CD8-positive, alpha-beta memory T cell (primary cell): Measurements from ENCODE around the gene EYA3. TPM values are rescaled to one million over a fixed set of nuclear protein-coding genes. Genes with fewer than 3 reads are reported as not detected.

Experiments used
- CTCF ChIA-PET: fragments of 350-600 bp; sonication (Branson Sonifier 250); formaldehyde crosslinking; loops from one replicate; lab custom pipeline; 2021; ENCODE audit warnings: antibody characterized with exemption; lab: Charles Lee
- POLR2A ChIA-PET: fragments of 350-600 bp; sonication (Branson Sonifier 250); formaldehyde crosslinking; loops from one replicate; lab custom pipeline; 2021; ENCODE audit warnings: antibody characterized with exemption; lab: Charles Lee
- DNase-seq, 5 donors: peaks; one replicate each; pipeline versions ENCODE4 v3.0.0 to v3.0.0-alpha.2; 2020 to 2022; ENCODE audit warnings: mixed read lengths in 1 of 5
- H3K27ac ChIP-seq: one replicate; pipeline ENCODE4 v1.7.0; 2013; ENCODE audit warnings: low read depth, mild to moderate bottlenecking, low read length, moderate library complexity
- H3K27me3 ChIP-seq: 2 replicates; pipeline ENCODE4 v1.7.0; 2013; ENCODE audit warnings: low read length, mild to moderate bottlenecking; ENCODE audit not compliant: insufficient read depth, poor library complexity, severe bottlenecking
- H3K36me3 ChIP-seq: 2 replicates; pipeline ENCODE4 v1.7.0; 2013; ENCODE audit warnings: mild to moderate bottlenecking, low read length, moderate library complexity; ENCODE audit not compliant: insufficient read depth
- H3K4me1 ChIP-seq: 2 replicates; pipeline ENCODE4 v1.7.0; 2013; ENCODE audit warnings: mild to moderate bottlenecking, low read length, moderate library complexity; ENCODE audit not compliant: insufficient read depth
- H3K4me3 ChIP-seq: 2 replicates; pipeline ENCODE4 v1.7.0; 2013; ENCODE audit warnings: mild to moderate bottlenecking, low read length
- H3K9me3 ChIP-seq: 2 replicates; pipeline ENCODE4 v1.7.0; 2013; ENCODE audit warnings: mild to moderate bottlenecking, low read length
- H3K27ac Mint-ChIP-seq, 8 donors: one replicate each; pipeline ENCODE4 v1.8.0; 2020 to 2021; ENCODE audit warnings: mixed read lengths in 8 of 8, mild to moderate bottlenecking in 6 of 8, inconsistent platforms in 3 of 8, moderate library complexity in 3 of 8
- H3K27me3 Mint-ChIP-seq, 2 donors: one replicate each; pipeline ENCODE4 v1.8.0; 2020 to 2021; ENCODE audit warnings: mixed read lengths in 2 of 2, mild to moderate bottlenecking in 1 of 2, moderate library complexity in 1 of 2
- H3K36me3 Mint-ChIP-seq, 3 donors: one replicate each; pipeline ENCODE4 v1.8.0; 2020 to 2021; ENCODE audit warnings: mixed read lengths in 3 of 3, inconsistent platforms in 1 of 3, mild to moderate bottlenecking in 1 of 3
- H3K4me1 Mint-ChIP-seq, 3 donors: one replicate each; pipeline ENCODE4 v1.8.0; 2020 to 2021; ENCODE audit warnings: mixed read lengths in 3 of 3, inconsistent platforms in 1 of 3, mild to moderate bottlenecking in 1 of 3
- H3K4me3 Mint-ChIP-seq, 7 donors: one replicate each; pipeline ENCODE4 v1.8.0; 2020 to 2021; ENCODE audit warnings: mixed read lengths in 7 of 7, mild to moderate bottlenecking in 6 of 7, moderate library complexity in 4 of 7, inconsistent platforms in 2 of 7
- H3K9me3 Mint-ChIP-seq, 5 donors: one replicate each; pipeline ENCODE4 v1.8.0; 2020 to 2022; ENCODE audit warnings: mixed read lengths in 5 of 5, mild to moderate bottlenecking in 3 of 5, moderate library complexity in 2 of 5, inconsistent platforms in 1 of 5
- polyA plus RNA-seq: library from polyadenylated mRNA; unstranded; fragments of 300-500 nt; fragmentation: Illumina TruSeq; gene quantifications from one replicate; pipeline ENCODE4 v1.2.3, GENCODE V29; 2021
- total RNA-seq, 2 experiments: library from RNA; stranded (reverse); gene quantifications; one replicate each; pipeline ENCODE4 v1.2.3, GENCODE V29; 2021

Gene EYA3
- total and polyA plus RNA-seq, 3 experiments from 2014 or later: 6.0 to 34.6 (median 31.5) TPM

DNA sequence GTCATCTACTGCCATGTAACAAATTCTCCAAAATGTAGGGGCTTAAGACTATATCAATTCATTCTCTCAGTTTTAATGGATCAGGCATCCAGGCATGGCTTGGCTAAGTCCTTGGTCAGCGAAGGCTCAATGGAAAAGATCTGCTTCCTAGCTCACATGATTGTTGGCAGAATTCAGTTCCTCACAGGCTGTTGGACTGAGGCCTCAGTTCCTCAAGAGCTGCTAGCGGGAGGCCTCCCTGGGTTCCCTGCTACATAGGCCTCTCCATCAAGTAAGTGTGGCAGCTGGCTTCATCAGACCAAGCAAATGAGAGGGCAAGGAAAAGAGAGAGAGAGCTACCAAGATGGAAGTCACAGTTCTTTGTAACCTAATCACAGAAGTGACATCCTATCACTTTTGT, 19.6 kb upstream of the EYA3 start:
- DNase-seq: no peak
- no peaks in the 10 kb centered on the region for H3K36me3 Mint-ChIP-seq
- POLR2A ChIA-PET: interaction anchor here (0.6 kb wide), 1 partner anchor 894 kb away, joined by 5 read pairs; no protein-coding TSS in a partner anchor

DNA sequence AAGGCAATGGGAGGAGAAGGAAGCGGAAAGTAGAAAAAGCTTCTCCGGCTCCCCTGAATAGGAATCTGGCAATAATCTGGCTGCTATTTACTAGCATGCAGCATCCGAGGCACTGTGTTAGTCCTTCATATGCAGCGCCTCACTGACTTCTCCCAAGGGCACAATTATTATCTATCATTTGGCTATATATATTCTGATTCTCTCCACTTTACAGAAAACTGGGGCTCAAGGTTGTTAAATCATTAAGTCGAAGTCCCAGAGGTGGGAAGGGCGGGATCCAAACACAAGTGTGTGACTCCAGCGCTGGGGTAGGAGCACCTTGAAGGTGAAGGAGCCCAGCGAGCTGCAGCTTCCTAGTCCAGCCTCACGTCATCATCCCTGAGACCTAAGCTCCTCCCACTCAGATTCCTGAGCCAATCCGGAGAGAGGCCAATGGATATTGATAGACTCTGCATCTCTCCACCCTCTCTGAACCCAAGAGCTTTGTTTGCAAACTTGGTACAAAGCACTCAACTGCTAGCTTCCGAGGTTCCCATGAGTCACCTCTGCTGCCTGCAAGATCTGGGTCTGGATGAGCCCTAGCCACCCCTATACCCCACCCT, 16.6 kb upstream of the EYA3 start:
- Histone ChIP-seq H3K27me3 (no peaks in the 10 kb centered on the region), H3K4me1 (no peaks in the 10 kb centered on the region), H3K36me3 (no peaks in the 10 kb centered on the region), H3K4me3 (no peak overlapping the region), H3K27ac (peak overlapping the region; percentile 18), H3K9me3 (no peaks in the 10 kb centered on the region)
- Mint-ChIP-seq H3K9me3 (no peaks in the 10 kb centered on the region), H3K36me3 (no peaks in the 10 kb centered on the region), H3K4me3 (no peak overlapping the region), H3K4me1 (no peaks in the 10 kb centered on the region), H3K27me3 (peaks cover 0 to 4% of the 10 kb centered on the region in 2 donors), H3K27ac (no peak overlapping the region)
- CTCF ChIA-PET: interaction anchor here (1.1 kb wide), 1 partner anchor 14 kb away, joined by 3 read pairs; no protein-coding TSS in a partner anchor
- DNase-seq: no peak
- POLR2A ChIA-PET: no interaction called here

More for the DNA sequence above, 19.6 kb upstream of the EYA3 start:
- Histone ChIP-seq H3K9me3 (no peaks in the 10 kb centered on the region), H3K4me1 (no peaks in the 10 kb centered on the region), H3K36me3 (no peaks in the 10 kb centered on the region), H3K27me3 (no peaks in the 10 kb centered on the region), H3K27ac (no peak overlapping the region), H3K4me3 (no peak overlapping the region)
- CTCF ChIA-PET: interaction anchor here (1.3 to 3.5 kb wide), 2 partner anchors 11 to 17 kb away, joined by 4 to 11 read pairs; no protein-coding TSS in a partner anchor
- Mint-ChIP-seq H3K4me3 (no peak overlapping the region), H3K27ac (no peak overlapping the region), H3K4me1 (no peaks in the 10 kb centered on the region), H3K27me3 (no peaks in the 10 kb centered on the region), H3K9me3 (no peaks in the 10 kb centered on the region)

DNA sequence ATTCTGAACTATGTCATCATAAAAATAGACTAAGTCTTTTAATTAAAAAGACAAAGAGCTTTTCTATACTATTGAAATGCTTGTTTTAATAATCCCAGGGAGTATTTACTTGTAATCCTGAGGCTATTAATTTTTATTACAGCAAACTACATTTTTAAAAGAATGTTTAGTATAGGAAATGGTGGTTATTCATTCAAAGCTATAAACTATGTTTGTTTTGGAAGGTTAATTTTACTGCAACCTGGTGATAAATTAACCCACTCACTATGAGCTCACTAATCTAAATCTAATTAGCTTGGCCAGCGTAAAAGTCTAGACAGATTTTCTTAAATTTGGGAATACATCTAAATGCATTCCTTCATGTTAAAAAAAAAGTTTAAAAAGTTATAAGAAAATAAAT, 13.8 kb upstream of the EYA3 start:
- no peak overlapping the region for H3K4me3 Mint-ChIP-seq
- no peak overlapping the region for H3K27ac ChIP-seq
- H3K27ac Mint-ChIP-seq: no peak overlapping the region
- no peaks in the 10 kb centered on the region for H3K4me1 Mint-ChIP-seq
- H3K4me1 ChIP-seq: no peaks in the 10 kb centered on the region
- no peaks in the 10 kb centered on the region for H3K36me3 Mint-ChIP-seq
- ChIA-PET POLR2A (interaction anchor here (0.7 kb wide), 1 partner anchor 21 kb away, joined by 3 read pairs; no protein-coding TSS in a partner anchor), CTCF (no interaction called here)
- no peaks in the 10 kb centered on the region for H3K9me3 ChIP-seq
- DNase-seq: no peak
- H3K9me3 Mint-ChIP-seq: no peaks in the 10 kb centered on the region
- H3K27me3 ChIP-seq: no peaks in the 10 kb centered on the region
- H3K27me3 Mint-ChIP-seq: peaks cover 0 to 4% of the 10 kb centered on the region in 2 donors
- no peaks in the 10 kb centered on the region for H3K36me3 ChIP-seq
- no peak overlapping the region for H3K4me3 ChIP-seq

DNA sequence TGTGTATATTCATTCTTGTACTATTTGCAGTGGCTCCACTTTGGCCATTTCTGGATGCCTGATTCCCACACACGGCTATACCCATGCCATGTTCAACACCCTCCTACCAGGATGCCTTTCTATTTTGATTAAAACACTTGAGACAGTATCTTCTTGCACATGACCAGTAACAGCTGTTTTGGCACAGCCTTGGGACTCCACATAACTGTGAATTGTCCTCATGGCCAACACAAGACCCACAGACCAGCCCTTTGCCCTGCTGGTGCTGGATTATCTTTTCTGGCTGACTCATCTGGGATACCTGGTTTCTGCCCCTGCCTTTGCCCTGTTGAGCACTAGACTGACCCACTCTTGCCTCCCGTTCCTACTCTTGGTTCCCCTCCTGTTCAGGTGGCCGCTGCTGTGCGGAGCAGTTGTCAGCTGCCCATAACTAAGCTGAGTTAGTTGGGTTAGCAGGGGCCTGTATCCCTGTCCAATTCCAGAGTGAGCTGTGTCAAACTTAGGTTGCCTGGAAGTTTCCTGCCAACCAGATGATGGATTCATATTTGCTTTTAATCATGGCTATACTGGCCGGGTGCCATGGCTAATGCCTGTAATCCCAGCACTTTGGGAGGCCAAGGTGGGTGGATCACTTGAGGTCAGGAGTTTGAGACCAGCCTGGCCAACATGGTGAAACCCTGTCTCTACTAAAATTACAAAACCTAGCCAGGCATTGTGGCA, 10.8 kb upstream of the EYA3 start:
- Histone ChIP-seq H3K36me3 (no peaks in the 10 kb centered on the region), H3K27me3 (no peaks in the 10 kb centered on the region), H3K9me3 (no peaks in the 10 kb centered on the region), H3K4me1 (no peaks in the 10 kb centered on the region), H3K4me3 (no peak overlapping the region), H3K27ac (no peak overlapping the region)
- POLR2A ChIA-PET: no interaction called here
- no peak overlapping the region for H3K4me3 Mint-ChIP-seq
- CTCF ChIA-PET: no interaction called here
- no peak for DNase-seq
- H3K36me3 Mint-ChIP-seq: no peaks in the 10 kb centered on the region
- H3K27ac Mint-ChIP-seq: no peak overlapping the region
- peaks cover 0 to 2% (median 0%) of the 10 kb centered on the region in 5 donors for H3K9me3 Mint-ChIP-seq
- peaks cover 0 to 4% of the 10 kb centered on the region in 2 donors for H3K27me3 Mint-ChIP-seq
- no peaks in the 10 kb centered on the region for H3K4me1 Mint-ChIP-seq

DNA sequence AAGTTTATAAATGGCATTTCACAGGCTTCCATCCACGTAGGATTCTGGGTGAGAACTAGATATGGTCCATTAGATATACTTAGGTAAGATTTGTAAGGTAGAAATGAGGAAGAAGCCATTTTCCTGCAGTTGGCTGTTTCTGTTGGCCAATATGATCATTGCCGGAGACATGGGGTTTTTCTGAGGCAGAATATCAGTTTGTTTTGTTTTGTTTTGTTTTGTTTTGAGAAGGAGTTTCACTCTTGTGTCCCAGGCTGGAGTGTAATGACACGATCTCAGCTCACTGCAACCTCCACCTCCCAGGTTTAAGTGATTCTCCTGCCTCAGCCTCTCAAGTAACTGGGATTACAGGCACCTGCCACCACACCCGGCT, 8.7 kb upstream of the EYA3 start:
- Histone ChIP-seq H3K4me1 (no peaks in the 10 kb centered on the region), H3K36me3 (no peaks in the 10 kb centered on the region), H3K9me3 (no peaks in the 10 kb centered on the region), H3K4me3 (no peak overlapping the region), H3K27me3 (no peaks in the 10 kb centered on the region), H3K27ac (no peak overlapping the region)
- peaks cover 0 to 2% (median 0%) of the 10 kb centered on the region in 5 donors for H3K9me3 Mint-ChIP-seq
- no peaks in the 10 kb centered on the region for H3K36me3 Mint-ChIP-seq
- POLR2A ChIA-PET: no interaction called here
- CTCF ChIA-PET: no interaction called here
- H3K27ac Mint-ChIP-seq: no peak overlapping the region
- peaks cover 2 to 4% of the 10 kb centered on the region in 2 donors for H3K27me3 Mint-ChIP-seq
- no peak for DNase-seq
- H3K4me3 Mint-ChIP-seq: no peak overlapping the region
- no peaks in the 10 kb centered on the region for H3K4me1 Mint-ChIP-seq

DNA sequence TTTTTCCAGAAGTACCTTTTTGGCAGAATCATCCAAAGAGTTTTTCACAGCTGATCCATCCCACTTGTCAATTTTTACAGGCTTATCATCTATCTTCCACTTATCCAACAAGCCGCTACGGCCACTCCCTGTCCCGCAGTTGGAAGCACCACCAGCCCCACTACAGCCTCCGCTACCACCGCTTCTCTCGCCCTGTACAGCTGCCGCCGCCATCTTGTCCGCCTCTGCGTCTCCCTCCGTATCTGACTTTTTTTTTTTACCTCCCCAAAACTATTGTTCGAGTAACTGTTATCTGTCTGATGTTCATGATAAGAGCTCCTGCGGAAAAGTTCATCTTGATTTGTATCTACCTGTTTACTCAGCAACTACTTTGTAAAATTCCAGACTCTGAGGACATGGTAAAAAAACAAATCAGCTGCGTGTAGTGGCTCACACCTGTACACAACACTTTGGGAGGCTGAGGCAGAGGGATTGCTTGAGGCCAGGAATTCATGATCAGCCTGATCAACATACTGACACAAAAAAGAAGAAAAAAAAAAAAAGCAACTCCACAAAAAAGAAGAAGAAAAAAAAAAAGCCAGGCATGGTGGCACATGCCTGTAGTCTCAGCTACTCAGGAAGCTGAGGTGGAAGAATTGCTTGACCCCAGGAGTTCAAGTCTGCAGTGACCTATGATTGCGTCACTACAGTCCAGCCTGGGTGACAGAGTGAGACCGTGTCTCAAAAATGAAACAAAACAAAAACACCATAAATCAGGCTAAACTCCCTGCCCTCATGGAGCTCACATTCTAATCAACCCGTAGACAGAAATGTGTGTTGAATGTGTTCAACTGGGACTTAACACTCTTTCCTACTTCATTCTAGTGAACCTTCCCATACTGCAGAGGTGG, 8.0 kb upstream of the EYA3 start:
- no peak for DNase-seq
- Mint-ChIP-seq H3K27ac (peak overlapping the region in 1 of 8 donors; percentile 55), H3K4me3 (no peak overlapping the region), H3K4me1 (no peaks in the 10 kb centered on the region), H3K27me3 (peaks cover 0 to 2% of the 10 kb centered on the region in 2 donors), H3K36me3 (no peaks in the 10 kb centered on the region), H3K9me3 (peaks cover 0 to 2% (median 0%) of the 10 kb centered on the region in 5 donors)
- Histone ChIP-seq H3K4me3 (no peak overlapping the region), H3K27ac (no peak overlapping the region), H3K9me3 (no peaks in the 10 kb centered on the region), H3K27me3 (no peaks in the 10 kb centered on the region), H3K4me1 (no peaks in the 10 kb centered on the region), H3K36me3 (no peaks in the 10 kb centered on the region)
- ChIA-PET POLR2A (no interaction called here), CTCF (no interaction called here)

DNA sequence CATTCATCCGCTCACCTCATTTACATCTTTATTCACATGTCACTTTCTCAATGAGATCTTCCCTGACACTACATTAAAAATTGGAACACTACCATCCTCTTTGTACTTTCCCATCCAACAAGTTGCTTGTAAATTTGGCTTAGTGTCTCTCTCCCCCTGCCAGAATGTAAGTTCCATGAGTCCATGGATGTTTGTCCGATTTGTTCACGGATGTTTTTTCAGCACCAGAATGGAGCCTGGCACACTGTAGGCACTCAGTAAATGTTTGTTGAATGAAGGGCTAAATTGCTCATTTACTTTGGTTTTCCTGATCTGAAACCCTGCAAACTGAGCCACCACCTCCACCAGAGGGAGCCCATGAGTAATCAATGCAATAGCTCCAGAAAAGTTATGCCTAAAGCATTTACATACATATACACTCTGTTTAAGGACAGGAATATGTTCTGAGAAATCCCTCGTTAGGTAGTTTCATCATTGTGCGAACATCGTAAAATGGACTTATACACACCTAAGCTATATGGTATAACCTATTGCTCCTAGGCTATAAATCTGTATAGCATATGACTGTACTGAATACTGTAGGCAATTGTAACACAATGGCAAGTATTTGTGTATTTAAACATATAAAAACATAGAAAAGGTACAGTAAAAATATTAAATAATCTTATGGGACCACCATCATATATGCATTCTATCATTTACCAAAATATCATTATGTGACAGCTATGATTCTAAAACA, 2.8 kb upstream of the EYA3 start:
- no peak overlapping the region for H3K4me3 ChIP-seq
- H3K4me3 Mint-ChIP-seq: peak overlapping the region; percentile 34 to 90 (median 60)
- DNase-seq: peak; percentile 67 to 83 (median 70)
- peaks cover 0 to 8% (median 0%) of the 10 kb centered on the region in 3 donors for H3K36me3 Mint-ChIP-seq
- H3K27ac Mint-ChIP-seq: peak overlapping the region; percentile 8 to 83 (median 78)
- no peaks in the 10 kb centered on the region for H3K27me3 ChIP-seq
- H3K4me1 Mint-ChIP-seq: peaks cover 24 to 38% (median 32%) of the 10 kb centered on the region in 3 donors
- peaks cover 1 to 2% of the 10 kb centered on the region in 2 donors for H3K27me3 Mint-ChIP-seq
- peaks cover 17% of the 10 kb centered on the region for H3K4me1 ChIP-seq
- peaks cover 0 to 2% (median 0%) of the 10 kb centered on the region in 5 donors for H3K9me3 Mint-ChIP-seq
- H3K36me3 ChIP-seq: no peaks in the 10 kb centered on the region
- CTCF ChIA-PET: interaction anchor here (0.6 to 4.0 kb wide), 10 partner anchors 13 to 147 kb away, joined by 3 to 49 read pairs (median 6); no protein-coding TSS in a partner anchor
- POLR2A ChIA-PET: interaction anchor here (0.6 kb wide), 1 partner anchor 153 kb away, joined by 3 read pairs; no protein-coding TSS in a partner anchor
- no peak overlapping the region for H3K27ac ChIP-seq
- H3K9me3 ChIP-seq: no peaks in the 10 kb centered on the region
